Suprapubic skin (tissue), 4 donors: ENCODE results near the gene MRPS21.
A peak's percentile ranks its signal among the peaks of the same experiment; 100 is the strongest.

ENCODE experiments used
- CTCF ChIP-seq, 2 donors: fragments of 200-600 bp in 1 of 2; fragments of 450-650 bp in 1 of 2; sonication (generic) in 1 of 2; IDR thresholded peaks; one replicate each; pipeline ENCODE4 v1.5.1; 2016 to 2019; ENCODE audit warnings: antibody characterized with exemption in 2 of 2, mild to moderate bottlenecking in 1 of 2, moderate library complexity in 1 of 2
- POLR2A ChIP-seq, 2 donors: fragments of 450-650 bp; IDR thresholded peaks; one replicate each; pipeline ENCODE4 v1.6.1; 2017; ENCODE audit warnings: antibody characterized with exemption in 2 of 2, mild to moderate bottlenecking in 2 of 2, moderate library complexity in 2 of 2
- POLR2AphosphoS5 ChIP-seq, 3 donors: sonication (generic); formaldehyde crosslinking; IDR thresholded peaks; one replicate each; pipeline ENCODE4 v1.6.1; 2017; ENCODE audit warnings: antibody characterized with exemption in 3 of 3

GRCh38 chr1:150281758-150282557 lies 11.7 kb upstream of the MRPS21 start, which contains the start of gene CIART:
- TF ChIP-seq CTCF (IDR thresholded peaks at IDR 0.05) (no peak), POLR2A (IDR thresholded peaks at IDR 0.05) (peak in 1 of 2 donors; percentile 16), POLR2AphosphoS5 (IDR thresholded peaks at IDR 0.05) (peak in 2 of 3 donors; percentile 56 to 84)
